IMR-90 (cell line): ENCODE measurements around the gene IQCC. TPM values are rescaled to one million over a fixed set of nuclear protein-coding genes. Genes with fewer than 3 reads are reported as not detected.

ENCODE experiments used
- ATAC-seq: fragments of 200-7000 bp; cut with Tn5 transposase; 2 replicates; pipeline ENCODE4 v1.9.1; 2020; ENCODE audit warnings: low read depth, mild to moderate bottlenecking, moderate library complexity
- BruUV-seq: library from RNA; stranded (reverse); fragments of 400-500 nt; replicated peaks from 2 replicates; lab custom pipeline; 2021; lab: Mats Ljungman, UMichigan
- CTCF ChIA-PET: fragments of 300-600 bp; formaldehyde crosslinking; extraction: SDS; loops from one replicate; lab custom pipeline; 2021; ENCODE audit warnings: antibody characterized with exemption; lab: Yijun Ruan, JAX
- POLR2A ChIA-PET: fragments of 300-600 bp; sonication (Branson Sonifier 250); formaldehyde crosslinking; loops from one replicate; lab custom pipeline; 2022; ENCODE audit warnings: antibody characterized with exemption; ENCODE audit not compliant: unreplicated experiment; lab: Charles Lee
- DNase-seq: peaks from one replicate; pipeline ENCODE4 v3.0.0; 2013
- H2AFZ ChIP-seq: replicated peaks from 2 replicates; pipeline ENCODE3; 2013; ENCODE audit warnings: low read length, mild to moderate bottlenecking; ENCODE audit not compliant: poor library complexity
- H2AK5ac ChIP-seq: 2 replicates; pipeline ENCODE4 v1.6.1; 2013; ENCODE audit warnings: low read depth, low read length, inconsistent platforms
- H2AK9ac ChIP-seq: replicated peaks from 2 replicates; pipeline ENCODE3; 2013; ENCODE audit warnings: mild to moderate bottlenecking, low read depth, low read length, moderate library complexity; ENCODE audit not compliant: poor library complexity
- H2BK120ac ChIP-seq: 2 replicates; pipeline ENCODE4 v1.6.1; 2013; ENCODE audit warnings: low read depth, low read length, inconsistent platforms
- H2BK15ac ChIP-seq: 3 replicates; pipeline ENCODE4 v1.6.1; 2013; ENCODE audit warnings: low read depth, low read length, inconsistent platforms
- H2BK20ac ChIP-seq: 2 replicates; pipeline ENCODE4 v1.6.1; 2013; ENCODE audit warnings: low read depth, mild to moderate bottlenecking, inconsistent platforms, low read length, moderate library complexity
- H2BK5ac ChIP-seq: 2 replicates; pipeline ENCODE4 v1.6.1; 2013; ENCODE audit warnings: mild to moderate bottlenecking, low read depth, low read length, inconsistent platforms; ENCODE audit not compliant: poor library complexity, severe bottlenecking
- H3K14ac ChIP-seq: replicated peaks from 2 replicates; pipeline ENCODE4 v1.6.1; 2013; ENCODE audit warnings: low read depth, low read length, inconsistent platforms
- H3K18ac ChIP-seq: 2 replicates; pipeline ENCODE4 v1.6.1; 2013; ENCODE audit warnings: low read depth, low read length, control low read depth
- H3K23ac ChIP-seq: 2 replicates; pipeline ENCODE4 v1.6.1; 2013; ENCODE audit warnings: low read depth, low read length, inconsistent platforms
- H3K27ac ChIP-seq: 2 replicates; pipeline ENCODE4 v1.5.1; 2013; ENCODE audit warnings: mild to moderate bottlenecking, control low read depth, low read length; ENCODE audit not compliant: insufficient read depth
- H3K27me3 ChIP-seq: 2 replicates; pipeline ENCODE4 v1.6.1; 2013; ENCODE audit warnings: low read length; ENCODE audit not compliant: control insufficient read depth, insufficient read depth
- H3K36me3 ChIP-seq: 2 replicates; pipeline ENCODE4 v1.6.1; 2013; ENCODE audit warnings: low read length, mixed read lengths; ENCODE audit not compliant: control insufficient read depth, insufficient read depth
- H3K4ac ChIP-seq: 2 replicates; pipeline ENCODE4 v1.6.1; 2013; ENCODE audit warnings: low read depth, low read length, inconsistent platforms
- H3K4me1 ChIP-seq: 2 replicates; pipeline ENCODE4 v1.6.1; 2013; ENCODE audit warnings: low read length, mixed read lengths; ENCODE audit not compliant: control insufficient read depth, insufficient read depth
- H3K4me2 ChIP-seq: 2 replicates; pipeline ENCODE4 v1.6.1; 2013; ENCODE audit warnings: low read depth, mild to moderate bottlenecking, control low read depth, low read length, moderate library complexity
- H3K4me3 ChIP-seq: 2 replicates; pipeline ENCODE4 v1.5.1; 2013; ENCODE audit warnings: low read depth, mild to moderate bottlenecking, control low read depth, low read length, moderate library complexity; ENCODE audit not compliant: insufficient read depth
- H3K56ac ChIP-seq: 2 replicates; pipeline ENCODE4 v1.6.1; 2013; ENCODE audit warnings: low read length, inconsistent platforms; ENCODE audit not compliant: insufficient read depth; ENCODE audit errors: extremely low read depth
- H3K79me1 ChIP-seq, 2 experiments: 2 replicates each; pipeline ENCODE4 v1.6.1; 2013; ENCODE audit warnings: low read length in 2 of 2, inconsistent platforms in 1 of 2, low read depth in 1 of 2
- H3K9ac ChIP-seq: 2 replicates; pipeline ENCODE4 v1.6.1; 2013; ENCODE audit warnings: low read depth, low read length, control low read depth
- H3K9me1 ChIP-seq: 2 replicates; pipeline ENCODE4 v1.6.1; 2013; ENCODE audit warnings: low read length, inconsistent platforms; ENCODE audit not compliant: insufficient read depth
- H3K9me3 ChIP-seq: 2 replicates; pipeline ENCODE4 v1.6.1; 2013; ENCODE audit warnings: low read length; ENCODE audit not compliant: control insufficient read depth, insufficient read depth
- H4K20me1 ChIP-seq: 2 replicates; pipeline ENCODE4 v1.6.1; 2013; ENCODE audit warnings: low read length, inconsistent platforms; ENCODE audit not compliant: insufficient read depth
- H4K5ac ChIP-seq: 2 replicates; pipeline ENCODE4 v1.6.1; 2013; ENCODE audit warnings: mild to moderate bottlenecking, low read depth, low read length, control low read depth
- H4K8ac ChIP-seq, 2 experiments: 2 replicates each; pipeline ENCODE4 v1.6.1; 2013; ENCODE audit warnings: low read depth in 2 of 2, low read length in 2 of 2, control low read depth in 1 of 2, inconsistent platforms in 1 of 2
- H4K91ac ChIP-seq: 2 replicates; pipeline ENCODE4 v1.6.1; 2013; ENCODE audit warnings: low read depth, low read length, inconsistent platforms; ENCODE audit not compliant: insufficient read depth
- CEBPB ChIP-seq: IDR thresholded peaks from 2 replicates; pipeline ENCODE4 v1.6.1; 2012; ENCODE audit warnings: low read depth, low read length, improper control_type of control experiment
- SMC3 ChIP-seq: fragments of 150-350 bp; IDR thresholded peaks from 2 replicates; pipeline ENCODE4 v1.6.1; 2016; ENCODE audit warnings: low read depth, mild to moderate bottlenecking, antibody characterized with exemption, low read length, moderate library complexity
- USF2 ChIP-seq: fragments of 150-350 bp; IDR thresholded peaks from 2 replicates; pipeline ENCODE4 v1.6.1; 2017; ENCODE audit warnings: mild to moderate bottlenecking, antibody characterized with exemption, low read length, low read depth
- WGBS, 2 experiments: methylation state at CpG; one replicate each; pipeline versions ENCODE4 v1.1.5 to v1.1.7; 2013; ENCODE audit warnings: missing lambda C conversion rate in 2 of 2; ENCODE audit not compliant: insufficient read length in 1 of 2; ENCODE audit errors: extremely low coverage in 2 of 2; 5-methylcytosine and 5-hydroxymethylcytosine counted together
- dilution Hi-C: fragments of 300-500 bp; cut with HindIII; formaldehyde crosslinking; loops from one replicate; pipeline ENCODE4 v1.14.3; 2018; ENCODE audit warnings: low sequenced_read_pairs; ENCODE audit not compliant: unreplicated experiment
- in situ Hi-C: fragments of 300-500 bp; cut with MboI; formaldehyde crosslinking; loops from 3 replicates; pipeline ENCODE4 v1.14.3; 2019; ENCODE audit warnings: low sequenced_read_pairs, inconsistent platforms, mixed read lengths
- intact Hi-C: fragments of 100-400 bp; cut with micrococcal nuclease; formaldehyde crosslinking; loops from 2 replicates; pipeline ENCODE4 v1.10.0; 2022
- polyA plus RNA-seq, 3 experiments: library from polyadenylated mRNA; depleted of rRNA; stranded (reverse); fragments of >200 nt; gene quantifications; 2 replicates each; pipeline ENCODE4 v1.2.3, GENCODE V29; 2012; ENCODE audit warnings: low replicate concordance in 1 of 3
- total RNA-seq: library from RNA; depleted of rRNA; stranded (reverse); fragments of >200 nt; gene quantifications from 2 replicates; pipeline ENCODE4 v1.2.3, GENCODE V29; 2012

Gene IQCC
- total and polyA plus RNA-seq, 2 of the 4 experiments (the other 2 are of a cell fraction) = 1.6 to 2.2 TPM

- DNase-seq = peak; percentile 26
- intact Hi-C loops = no loop called here
- H3K4me2 ChIP-seq = peak overlapping the region; percentile 60
- H2AK9ac ChIP-seq = peak overlapping the region; percentile 92
- in situ Hi-C loops = no loop called here
- H3K18ac ChIP-seq = no peak overlapping the region
- peaks cover 37% of the 10 kb centered on the region for H3K36me3 ChIP-seq
- TF ChIP-seq USF2 = no peak
- TF ChIP-seq CEBPB = no peak
- TF ChIP-seq SMC3 = no peak
- H4K8ac ChIP-seq = peak overlapping the region in 1 of 2 experiments; percentile 88; a peak in 1 of 4 replicates
- no peaks in the 10 kb centered on the region for H3K9me3 ChIP-seq
- no peak overlapping the region; the same call in 1 of the 2 replicates for H4K91ac ChIP-seq
- H3K79me1 ChIP-seq = peaks cover under 1 to 49% of the 10 kb centered on the region in 2 experiments; a peak in 2 of 4 replicates
- H3K4me3 ChIP-seq = peak overlapping the region; percentile 63; the same call in 1 of the 2 replicates
- peak overlapping the region; percentile 78; the same call in 1 of the 2 replicates for H3K27ac ChIP-seq
- H2AFZ ChIP-seq = peak overlapping the region; percentile 94
- H2AK5ac ChIP-seq = peak overlapping the region; percentile 78
- peaks cover 16% of the 10 kb centered on the region; the same call in 1 of the 2 replicates for H3K9me1 ChIP-seq
- H2BK5ac ChIP-seq = peak overlapping the region; percentile 80
- H3K4ac ChIP-seq = peak overlapping the region; percentile 88
- H3K9ac ChIP-seq = peak overlapping the region; percentile 72
- H4K20me1 ChIP-seq = 0 out of 2 replicates have a peak, but pooled peaks cover 3% of the 10 kb centered on the region
- POLR2A ChIA-PET = interaction anchor here (0.6 kb wide), 1 partner anchor 184 kb away, joined by 3 read pairs; no protein-coding TSS in a partner anchor
- H4K5ac ChIP-seq = no peak overlapping the region
- no TSS peak for BruUV-seq
- 39% methylated on average over 2 of the region's 6 CpGs; no CpG with 5 or more reads in 1 of the 2 experiments for WGBS, 2 experiments
- H3K27me3 ChIP-seq = no peaks in the 10 kb centered on the region
- CTCF ChIA-PET = interaction anchor here (0.6 to 0.9 kb wide), 2 partner anchors 90 to 185 kb away, joined by 3 read pairs; no protein-coding TSS in a partner anchor
- peak overlapping the region; percentile 81 for H2BK120ac ChIP-seq
- peaks cover 31% of the 10 kb centered on the region for H3K4me1 ChIP-seq
- H3K56ac ChIP-seq = no peak overlapping the region
- dilution Hi-C loops = no loop called here
- ATAC-seq = 0 out of 2 replicates have a peak, but pooled peaks have one; percentile 0
- peak overlapping the region; percentile 75 for H3K14ac ChIP-seq
- no peak overlapping the region for H2BK15ac ChIP-seq
- peak overlapping the region; percentile 2; the same call in 1 of the 2 replicates for H2BK20ac ChIP-seq
- 0 out of 2 replicates have a peak overlapping the region, but pooled peaks have one; percentile 13 for H3K23ac ChIP-seq
Observed at GRCh38 chr1:32199717-32200072, 5.8 kb upstream of the IQCC start.
